Activated CD8-positive, alpha-beta memory T cell treated with anti-CD3 and anti-CD28 coated beads for 4 hours (primary cell): ENCODE measurements around the gene TXNRD2.
"Not testable (repeated sequence)": the region's sequence is repeated elsewhere in the genome, so short reads cannot be mapped to it uniquely, and the experiment has no call there.

Experiments used
- DNase-seq, 2 donors: peaks; one replicate each; pipeline ENCODE4 v3.0.0-alpha.2; 2020; ENCODE audit warnings: low read depth in 2 of 2

TXNRD2 gene

GRCh38 chr22:19890502-19891316, 50.9 kb downstream of the TXNRD2 start:
- no peak for DNase-seq

- no peak for DNase-seq
These were observed 51.7 kb downstream of the TXNRD2 start for GRCh38 chr22:19889951-19890350.

GRCh38 chr22:19888131-19888746, 53.4 kb downstream of the TXNRD2 start:
- DNase-seq, result no peak

GRCh38 chr22:19887256-19887985, 54.2 kb downstream of the TXNRD2 start:
- DNase-seq, result no peak

GRCh38 chr22:19886605-19887255, 54.9 kb downstream of the TXNRD2 start:
- DNase-seq, result no peak

- no peak for DNase-seq
These were observed 55.6 kb downstream of the TXNRD2 start for GRCh38 chr22:19885841-19886592.

- DNase-seq, result no peak
These were observed 56.5 kb downstream of the TXNRD2 start for GRCh38 chr22:19884954-19885751.

GRCh38 chr22:19884161-19884953, 57.3 kb downstream of the TXNRD2 start:
- DNase-seq, result no peak

- DNase-seq, result not testable (repeated sequence)
These were observed 58.2 kb downstream of the TXNRD2 start for GRCh38 chr22:19883446-19883845.

GRCh38 chr22:19882446-19883381, 58.9 kb downstream of the TXNRD2 start:
- no peak for DNase-seq

- DNase-seq, result no peak
These were observed 60.6 kb downstream of the TXNRD2 start for GRCh38 chr22:19880786-19881569.

- DNase-seq, result no peak
These were observed 61.4 kb downstream of the TXNRD2 start for GRCh38 chr22:19879992-19880785.

- DNase-seq, result no peak
These were observed 62.0 kb downstream of the TXNRD2 start for GRCh38 chr22:19879643-19879991.

GRCh38 chr22:19879246-19879570, 62.4 kb downstream of the TXNRD2 start:
- DNase-seq, result no peak

- DNase-seq, result no peak
These were observed 63.0 kb downstream of the TXNRD2 start for GRCh38 chr22:19878461-19879245.

GRCh38 chr22:19877626-19878339, 63.8 kb downstream of the TXNRD2 start:
- DNase-seq, result no peak
